Lower leg skin (tissue), 3 donors: ENCODE measurements around the gene NFU1.

Experiments used
- CTCF ChIP-seq, 3 donors: fragments of 450-650 bp; IDR thresholded peaks; one replicate each; pipeline ENCODE4 v1.5.1; 2016; ENCODE audit warnings: antibody characterized with exemption in 3 of 3, mild to moderate bottlenecking in 3 of 3, moderate library complexity in 2 of 3
- POLR2A ChIP-seq, 2 donors: fragments of 450-650 bp; IDR thresholded peaks; one replicate each; pipeline ENCODE4 v1.6.1; 2016 to 2017; ENCODE audit warnings: antibody characterized with exemption in 2 of 2, mild to moderate bottlenecking in 1 of 2, moderate library complexity in 1 of 2

GRCh38 chr2:69437751-69438154 is 518 bp upstream of the NFU1 start:
- TF ChIP-seq POLR2A (IDR thresholded peaks at IDR 0.05), result no peak
- TF ChIP-seq CTCF (IDR thresholded peaks at IDR 0.05), result no peak
